Ovary (tissue), 3 donors: ENCODE measurements around the gene HSPBP1.

Source experiments
- CTCF ChIP-seq, 3 donors: fragments of 450-650 bp in 2 of 3; fragments of 200-600 bp in 1 of 3; IDR thresholded peaks; one replicate each; pipeline versions ENCODE4 v1.5.1 to v1.8.0; 2016 to 2022; ENCODE audit warnings: antibody characterized with exemption in 3 of 3, mild to moderate bottlenecking in 1 of 3
- POLR2A ChIP-seq: fragments of 450-650 bp; IDR thresholded peaks from one replicate; pipeline ENCODE4 v1.6.1; 2017; ENCODE audit warnings: antibody characterized with exemption, mild to moderate bottlenecking, moderate library complexity
- donor health status: DM: no; HTN: no; CAD: no.

GRCh38 chr19:55241935-55242464 is 37.9 kb downstream of the HSPBP1 start:
- TF ChIP-seq POLR2A (no peak), CTCF (IDR thresholded peaks at IDR 0.05) (no peak)
